Pancreas (tissue), 10 donors: Measurements from ENCODE around the gene TIMELESS. TPM values are rescaled to one million over a fixed set of nuclear protein-coding genes. Genes with fewer than 3 reads are reported as not detected.
"Not testable (repeated sequence)": the region's sequence is repeated elsewhere in the genome, so short reads cannot be mapped to it uniquely, and the experiment has no call there.

Experiments
- ATAC-seq, 4 donors: fragments of 200-7000 bp; cut with Tn5 transposase; one replicate each; pipeline versions ENCODE4 v1.8.0 to v1.9.1; 2020; ENCODE audit warnings: mild to moderate bottlenecking in 4 of 4, moderate library complexity in 4 of 4
- DNase-seq, 6 donors: peaks; one replicate each; pipeline ENCODE4 v3.0.0-alpha.2; 2020
- FAIRE-seq: peaks from 2 replicates; lab custom pipeline; 2012; peaks lifted over from hg19 to GRCh38; lab: Jason Lieb, UNC
- H3K27ac ChIP-seq, 4 donors: fragments of 200-600 bp; sonication (generic); 1 replicate in 3 of 4; 2 replicates in 1 of 4; pipeline versions ENCODE4 v1.5.0 to v1.8.0; 2020
- H3K27me3 ChIP-seq, 4 donors: fragments of 200-600 bp; one replicate each; pipeline ENCODE4 v1.8.0; 2021
- H3K36me3 ChIP-seq, 3 donors: fragments of 200-600 bp; sonication (generic) in 1 of 3; one replicate each; pipeline versions ENCODE4 v1.5.0 to v1.8.0; 2020 to 2021
- H3K4me1 ChIP-seq, 3 donors: fragments of 200-600 bp; one replicate each; pipeline ENCODE4 v1.8.0; 2021
- H3K4me3 ChIP-seq, 4 donors: fragments of 200-600 bp; sonication (generic) in 2 of 4; one replicate each; pipeline versions ENCODE4 v1.5.0 to v1.8.0; 2020 to 2021
- H3K9me3 ChIP-seq, 4 donors: fragments of 200-600 bp; one replicate each; pipeline ENCODE4 v1.8.0; 2021
- WGBS, 2 donors: extraction: QIAGEN DNeasy Blood & Tissue Kit; methylation state at CpG; one replicate each; pipeline ENCODE4 v1.1.7; 2013; 5-methylcytosine and 5-hydroxymethylcytosine counted together
- intact Hi-C, 3 donors: fragments of 100-400 bp; cut with DNase I; formaldehyde crosslinking; loops; one replicate each; pipeline versions ENCODE4 v1.11.1 to v1.14.2; 2022
- polyA plus RNA-seq, 2 donors: library from polyadenylated mRNA; stranded (reverse); fragments of 200-250 nt; gene quantifications; one replicate each; pipeline ENCODE4 v1.2.3, GENCODE V29; 2013
- total RNA-seq, 6 donors: library from RNA; stranded (reverse); fragmentation: NEBNext Ultra II Directional in 4 of 6; extraction: Animal tissue kit (Norgen Biotek cat#: 25700) in 4 of 6; gene quantifications; one replicate each; pipeline versions ENCODE4 v1.2.1 to v1.2.4, GENCODE V29; 2021 to 2023
- TF ChIP-seq, protein P1 (sequence below), 4 donors: fragments of 200-600 bp; sonication (generic) in 3 of 4; IDR thresholded peaks; one replicate each; pipeline versions ENCODE4 v1.5.0 to v1.8.0; 2021; ENCODE audit warnings: antibody characterized with exemption in 4 of 4
- donor health status: healthy with polysubstance abuse.
- donor health status: DM: no; HTN: no; CAD: no; lungs with moderate emphysema.
- donor health status: DM: no; HTN: no; CAD: no.
- donor health status: control.
- donor health status: control.
- donor health status: Bipolar disorder and iron deficiency.
- donor health status: DM: yes; HTN: yes; CAD: no.
- donor health status: DM: no; HTN: no; CAD: no.
- donor health status: DM: no; HTN: no; CAD: no.
- donor health status: DM: yes; HTN: yes; CAD: no.

TIMELESS gene
- total and polyA plus RNA-seq, 8 donors = 3.7 to 7.6 (median 5.0) TPM

DNA sequence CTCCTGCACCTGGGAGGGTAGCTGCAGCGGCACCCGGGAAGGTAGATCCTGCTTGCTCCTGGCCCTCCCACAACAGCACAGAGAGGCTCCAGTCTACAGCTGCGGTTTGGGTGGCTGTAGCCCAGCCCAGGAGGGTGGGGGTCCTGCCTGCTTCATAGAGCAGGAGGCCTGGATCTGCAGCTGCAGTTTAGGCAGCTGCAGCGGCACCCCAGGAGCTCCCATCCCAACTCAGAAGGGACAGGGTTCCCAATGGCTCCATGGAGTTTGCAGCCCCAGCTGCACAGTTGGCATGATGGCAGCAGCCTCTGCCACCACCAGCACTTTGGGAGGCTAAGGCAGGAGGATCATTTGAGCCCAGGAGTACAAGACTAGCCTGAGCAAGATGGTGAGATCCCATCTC, 38.5 kb downstream of the TIMELESS start:
- H3K27ac ChIP-seq = no peak overlapping the region
- TF ChIP-seq, protein P1, sequence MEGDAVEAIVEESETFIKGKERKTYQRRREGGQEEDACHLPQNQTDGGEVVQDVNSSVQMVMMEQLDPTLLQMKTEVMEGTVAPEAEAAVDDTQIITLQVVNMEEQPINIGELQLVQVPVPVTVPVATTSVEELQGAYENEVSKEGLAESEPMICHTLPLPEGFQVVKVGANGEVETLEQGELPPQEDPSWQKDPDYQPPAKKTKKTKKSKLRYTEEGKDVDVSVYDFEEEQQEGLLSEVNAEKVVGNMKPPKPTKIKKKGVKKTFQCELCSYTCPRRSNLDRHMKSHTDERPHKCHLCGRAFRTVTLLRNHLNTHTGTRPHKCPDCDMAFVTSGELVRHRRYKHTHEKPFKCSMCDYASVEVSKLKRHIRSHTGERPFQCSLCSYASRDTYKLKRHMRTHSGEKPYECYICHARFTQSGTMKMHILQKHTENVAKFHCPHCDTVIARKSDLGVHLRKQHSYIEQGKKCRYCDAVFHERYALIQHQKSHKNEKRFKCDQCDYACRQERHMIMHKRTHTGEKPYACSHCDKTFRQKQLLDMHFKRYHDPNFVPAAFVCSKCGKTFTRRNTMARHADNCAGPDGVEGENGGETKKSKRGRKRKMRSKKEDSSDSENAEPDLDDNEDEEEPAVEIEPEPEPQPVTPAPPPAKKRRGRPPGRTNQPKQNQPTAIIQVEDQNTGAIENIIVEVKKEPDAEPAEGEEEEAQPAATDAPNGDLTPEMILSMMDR (IDR thresholded peaks at IDR 0.05) = no peak
- no peak overlapping the region for H3K4me3 ChIP-seq
- no peaks in the 10 kb centered on the region for H3K36me3 ChIP-seq
- WGBS, 2 donors = 91 to 95% methylated on average over 4 of the region's 4 CpGs
- intact Hi-C loops = no loop called here
- no peaks in the 10 kb centered on the region for H3K27me3 ChIP-seq
- no peaks in the 10 kb centered on the region for H3K9me3 ChIP-seq
- ATAC-seq (no peak), FAIRE-seq (no peak), DNase-seq (no peak)
- no peaks in the 10 kb centered on the region for H3K4me1 ChIP-seq

- DNase-seq (no peak), ATAC-seq (no peak), FAIRE-seq (no peak)
- Histone ChIP-seq H3K27me3 (no peaks in the 10 kb centered on the region), H3K4me1 (no peaks in the 10 kb centered on the region), H3K9me3 (no peaks in the 10 kb centered on the region), H3K27ac (no peak overlapping the region), H3K36me3 (no peaks in the 10 kb centered on the region), H3K4me3 (no peak overlapping the region)
- 84 to 85% methylated on average over 5 of the region's 5 CpGs for WGBS, 2 donors
- TF ChIP-seq, protein P1 (IDR thresholded peaks at IDR 0.05) = no peak
- intact Hi-C loops = no loop called here
These were observed 40.3 kb downstream of the TIMELESS start for GRCh38 chr12:56408799-56409417.

GRCh38 chr12:56404227-56404626, 45.0 kb downstream of the TIMELESS start:
- H3K27ac ChIP-seq, H3K4me3 ChIP-seq, H3K9me3 ChIP-seq, intact Hi-C loops, H3K36me3 ChIP-seq, FAIRE-seq, H3K4me1 ChIP-seq, DNase-seq, H3K27me3 ChIP-seq, ATAC-seq: not testable (repeated sequence)
- 88 to 94% methylated on average over 3 of the region's 3 CpGs for WGBS, 2 donors

- ATAC-seq, H3K9me3 ChIP-seq, H3K27ac ChIP-seq, H3K4me1 ChIP-seq, H3K4me3 ChIP-seq, H3K27me3 ChIP-seq, intact Hi-C loops, H3K36me3 ChIP-seq, DNase-seq, FAIRE-seq: not testable (repeated sequence)
These were observed 47.6 kb downstream of the TIMELESS start for GRCh38 chr12:56401612-56402011.

GRCh38 chr12:56401125-56401524, 48.1 kb downstream of the TIMELESS start:
- intact Hi-C loops, H3K9me3 ChIP-seq, H3K36me3 ChIP-seq, H3K27me3 ChIP-seq, H3K4me1 ChIP-seq, FAIRE-seq, H3K4me3 ChIP-seq, H3K27ac ChIP-seq: not testable (repeated sequence)
- ATAC-seq = peak in 1 of 4 donors; percentile 42
- WGBS, 2 donors = 12 to 17% methylated on average over 1 of the region's 3 CpGs
- DNase-seq = peak in 2 of 6 donors; percentile 22 to 26

GRCh38 chr12:56399466-56399865, 49.8 kb downstream of the TIMELESS start:
- H3K36me3 ChIP-seq, H3K27me3 ChIP-seq, DNase-seq, FAIRE-seq, H3K27ac ChIP-seq, ATAC-seq, H3K4me3 ChIP-seq, H3K9me3 ChIP-seq, H3K4me1 ChIP-seq, intact Hi-C loops: not testable (repeated sequence)
- 92 to 93% methylated on average over 3 of the region's 3 CpGs for WGBS, 2 donors

GRCh38 chr12:56398324-56398723, 50.9 kb downstream of the TIMELESS start:
- FAIRE-seq = no peak
- Histone ChIP-seq H3K36me3 (no peaks in the 10 kb centered on the region), H3K4me1 (no peaks in the 10 kb centered on the region), H3K27ac (no peak overlapping the region), H3K9me3 (no peaks in the 10 kb centered on the region), H3K27me3 (no peaks in the 10 kb centered on the region), H3K4me3 (no peak overlapping the region)
- ATAC-seq = no peak
- no peak for DNase-seq
- TF ChIP-seq, protein P1 (IDR thresholded peaks at IDR 0.05) = no peak
- intact Hi-C loops = no loop called here
